ENCODE data around the gene FZD10. TPM values are rescaled to one million over a fixed set of nuclear protein-coding genes. Genes with fewer than 3 reads are reported as not detected.
A peak's percentile ranks its signal among the peaks of the same experiment; 100 is the strongest.

Gene FZD10
- total and polyA plus RNA-seq, 3 donors from 2014 or later = 0.62 to 0.90 (median 0.79) TPM

GRCh38 chr12:130163461-130164215 lies 1.4 kb downstream of the FZD10 start:
- Histone ChIP-seq H3K4me3 (peak overlapping the region in 1 of 2 donors; percentile 36), H3K27ac (no peak overlapping the region), H3K9me3 (no peaks in the 10 kb centered on the region), H3K36me3 (ENCODE audit: low read depth, missing control alignments) (no peaks in the 10 kb centered on the region), H3K4me1 (no peaks in the 10 kb centered on the region), H3K27me3 (no peaks in the 10 kb centered on the region)
- no peak for DNase-seq
- intact Hi-C loops (cut with DNase I; ENCODE audit: low total_unique reads) = no loop called here
- no peak for TF ChIP-seq POLR2A (IDR thresholded peaks at IDR 0.05)
- no peak for TF ChIP-seq CTCF (IDR thresholded peaks at IDR 0.05)
- WGBS, 2 donors = 9 to 16% methylated on average over 36 to 71 of the region's 71 CpGs

DNA sequence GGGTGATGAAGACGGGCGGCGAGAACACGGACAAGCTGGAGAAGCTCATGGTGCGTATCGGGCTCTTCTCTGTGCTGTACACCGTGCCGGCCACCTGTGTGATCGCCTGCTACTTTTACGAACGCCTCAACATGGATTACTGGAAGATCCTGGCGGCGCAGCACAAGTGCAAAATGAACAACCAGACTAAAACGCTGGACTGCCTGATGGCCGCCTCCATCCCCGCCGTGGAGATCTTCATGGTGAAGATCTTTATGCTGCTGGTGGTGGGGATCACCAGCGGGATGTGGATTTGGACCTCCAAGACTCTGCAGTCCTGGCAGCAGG lies 1.9 kb downstream of the FZD10 start:
- Histone ChIP-seq H3K36me3 (ENCODE audit: low read depth, missing control alignments) (no peaks in the 10 kb centered on the region), H3K27ac (no peak overlapping the region), H3K4me1 (no peaks in the 10 kb centered on the region), H3K9me3 (no peaks in the 10 kb centered on the region), H3K27me3 (no peaks in the 10 kb centered on the region), H3K4me3 (no peak overlapping the region)
- 30 to 32% methylated on average over 13 to 18 of the region's 18 CpGs for WGBS, 2 donors
- DNase-seq = no peak
- intact Hi-C loops (cut with DNase I; ENCODE audit: low total_unique reads) = no loop called here
- TF ChIP-seq POLR2A (IDR thresholded peaks at IDR 0.05) (no peak), CTCF (IDR thresholded peaks at IDR 0.05) (no peak)

- Histone ChIP-seq H3K9me3 (no peaks in the 10 kb centered on the region), H3K36me3 (ENCODE audit: low read depth, missing control alignments) (no peaks in the 10 kb centered on the region), H3K27me3 (no peaks in the 10 kb centered on the region), H3K4me1 (no peaks in the 10 kb centered on the region), H3K4me3 (no peak overlapping the region), H3K27ac (no peak overlapping the region)
- intact Hi-C loops (cut with DNase I; ENCODE audit: low total_unique reads) = no loop called here
- 48 to 51% methylated on average over 5 of the region's 5 CpGs for WGBS, 2 donors
- DNase-seq = no peak
- TF ChIP-seq CTCF (IDR thresholded peaks at IDR 0.05) (no peak), POLR2A (IDR thresholded peaks at IDR 0.05) (no peak)
These were observed 2.7 kb downstream of the FZD10 start for GRCh38 chr12:130164936-130165335.

- Histone ChIP-seq H3K36me3 (ENCODE audit: low read depth, missing control alignments) (no peaks in the 10 kb centered on the region), H3K4me3 (no peak overlapping the region), H3K4me1 (no peaks in the 10 kb centered on the region), H3K27me3 (no peaks in the 10 kb centered on the region), H3K9me3 (no peaks in the 10 kb centered on the region), H3K27ac (no peak overlapping the region)
- TF ChIP-seq CTCF (IDR thresholded peaks at IDR 0.05) = no peak
- TF ChIP-seq POLR2A (IDR thresholded peaks at IDR 0.05) = no peak
- no peak for DNase-seq
- 83 to 95% methylated on average over 2 of the region's 2 CpGs for WGBS, 2 donors
- intact Hi-C loops (cut with DNase I; ENCODE audit: low total_unique reads) = no loop called here
These were observed 4.0 kb downstream of the FZD10 start for GRCh38 chr12:130166306-130166705.

DNA sequence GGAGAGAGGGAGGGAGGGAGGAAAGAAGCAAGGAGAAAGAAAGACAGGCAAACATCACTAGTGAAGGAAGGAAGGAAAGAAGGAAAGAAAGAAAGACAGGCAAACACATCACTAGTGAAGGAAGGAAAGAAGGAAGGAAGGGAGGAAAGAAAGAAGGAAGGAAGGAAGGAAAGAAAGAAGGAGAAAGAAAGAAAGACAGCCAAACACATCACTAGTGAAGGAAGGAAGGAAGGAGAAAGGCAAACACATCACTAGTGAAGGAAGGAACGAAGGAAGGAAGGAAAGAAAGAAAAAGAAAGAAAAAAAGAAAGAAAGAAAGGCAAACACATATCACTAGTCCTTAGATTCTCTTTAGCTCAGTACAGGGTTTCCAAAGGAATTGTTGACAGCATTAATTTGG lies 5.3 kb downstream of the FZD10 start:
- 86 to 89% methylated on average over 1 of the region's 1 CpG for WGBS, 2 donors
- intact Hi-C loops (cut with DNase I; ENCODE audit: low total_unique reads) = no loop called here

More for the DNA sequence above, 5.3 kb downstream of the FZD10 start:
- TF ChIP-seq POLR2A (IDR thresholded peaks at IDR 0.05) (no peak), CTCF (IDR thresholded peaks at IDR 0.05) (no peak)
- no peak for DNase-seq
- Histone ChIP-seq H3K27me3 (no peaks in the 10 kb centered on the region), H3K4me1 (no peaks in the 10 kb centered on the region), H3K4me3 (no peak overlapping the region), H3K36me3 (ENCODE audit: low read depth, missing control alignments) (no peaks in the 10 kb centered on the region), H3K9me3 (no peaks in the 10 kb centered on the region), H3K27ac (no peak overlapping the region)

Data from testis (tissue), 3 donors.